Measurements from ENCODE around the gene ONECUT3. TPM values are rescaled to one million over a fixed set of nuclear protein-coding genes. Genes with fewer than 3 reads are reported as not detected.
A peak's percentile ranks its signal among the peaks of the same experiment; 100 is the strongest.

ONECUT3 gene
- total and polyA plus RNA-seq, 2 donors from 2014 or later, result not detected

GRCh38 chr19:1810439-1811160, 57.3 kb downstream of the ONECUT3 start:
- Histone ChIP-seq H3K27ac (ENCODE audit: low read depth in 2 of 2, low read length in 2 of 2) (no peak overlapping the region), H3K9ac (ENCODE audit: low read length in 3 of 3) (no peak overlapping the region), H3K36me3 (ENCODE audit: control insufficient read depth in 2 of 3, insufficient read depth in 3 of 3, low read length in 3 of 3) (no peaks in the 10 kb centered on the region), H3K9me3 (ENCODE audit: control insufficient read depth in 2 of 3, insufficient read depth in 1 of 3, low read length in 3 of 3) (no peaks in the 10 kb centered on the region), H3K4me1 (ENCODE audit: control insufficient read depth in 2 of 3, insufficient read depth in 2 of 3, low read depth in 1 of 3, low read length in 3 of 3) (peaks cover 0 to 8% (median 0%) of the 10 kb centered on the region in 3 donors), H3K27me3 (ENCODE audit: control insufficient read depth, insufficient read depth, low read length) (no peaks in the 10 kb centered on the region), H3K4me3 (ENCODE audit: low read length in 3 of 3) (no peak overlapping the region)
- DNase-seq, result peak in 1 of 5 donors; percentile 44
- intact Hi-C loops (cut with DNase I), result no loop called here
- no peak for TF ChIP-seq CTCF (IDR thresholded peaks at IDR 0.05; ENCODE audit: borderline replicate concordance, extremely low read depth, insufficient read depth)
- no peak for FAIRE-seq

GRCh38 chr19:1811472-1811894, 58.2 kb downstream of the ONECUT3 start:
- no peaks in the 10 kb centered on the region for H3K36me3 ChIP-seq (ENCODE audit: control insufficient read depth in 2 of 3, insufficient read depth in 3 of 3, low read length in 3 of 3)
- intact Hi-C loops (cut with DNase I), result no loop called here
- no peak for FAIRE-seq
- peak in 2 of 5 donors; percentile 68 to 94 for DNase-seq
- H3K9ac ChIP-seq (ENCODE audit: low read length in 3 of 3), result no peak overlapping the region
- H3K27me3 ChIP-seq (ENCODE audit: control insufficient read depth, insufficient read depth, low read length), result no peaks in the 10 kb centered on the region
- H3K4me3 ChIP-seq (ENCODE audit: low read length in 3 of 3), result no peak overlapping the region
- H3K27ac ChIP-seq (ENCODE audit: low read depth in 2 of 2, low read length in 2 of 2), result no peak overlapping the region
- H3K4me1 ChIP-seq (ENCODE audit: control insufficient read depth in 2 of 3, insufficient read depth in 2 of 3, low read depth in 1 of 3, low read length in 3 of 3), result peaks cover 0 to 8% (median 0%) of the 10 kb centered on the region in 3 donors
- H3K9me3 ChIP-seq (ENCODE audit: control insufficient read depth in 2 of 3, insufficient read depth in 1 of 3, low read length in 3 of 3), result no peaks in the 10 kb centered on the region
- no peak for TF ChIP-seq CTCF (IDR thresholded peaks at IDR 0.05; ENCODE audit: borderline replicate concordance, extremely low read depth, insufficient read depth)

DNA sequence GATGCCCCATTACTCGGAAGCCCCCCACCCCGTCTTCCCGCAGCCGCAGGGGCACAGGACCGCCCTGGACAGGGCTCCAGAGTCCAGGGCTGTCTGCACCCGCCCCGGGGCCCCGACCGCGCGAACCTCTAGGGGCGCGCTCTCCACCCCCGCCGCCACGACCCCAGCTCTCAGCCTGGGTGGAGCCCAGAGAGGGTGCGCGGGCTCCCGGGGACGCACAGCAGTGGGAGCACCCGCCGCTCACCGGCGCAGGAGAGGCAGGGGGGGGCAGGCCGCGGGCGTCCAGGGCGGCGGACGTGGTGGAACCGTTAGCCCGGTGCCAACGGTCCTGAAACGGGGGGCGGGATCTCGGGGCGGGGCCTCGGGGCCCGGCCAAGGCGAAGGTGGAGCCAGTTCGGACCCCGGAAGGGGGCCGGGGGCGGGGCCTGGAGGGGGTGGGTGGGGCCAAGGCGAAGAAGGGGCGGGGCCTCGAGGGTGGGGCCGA, 58.7 kb downstream of the ONECUT3 start, which contains the start of gene ATP8B3:
ATP8B3 (minus strand) TSS at position 335 of the 484 bp plus-strand sequence. CDS start 540 bp downstream, outside the sequence.
- H3K36me3 ChIP-seq (ENCODE audit: control insufficient read depth in 2 of 3, insufficient read depth in 3 of 3, low read length in 3 of 3), result peaks cover 0 to 4% (median 0%) of the 10 kb centered on the region in 3 donors
- peak within 1 kb of the TSS in 1 of 3 donors; percentile 46 for H3K9ac ChIP-seq (ENCODE audit: low read length in 3 of 3)
- intact Hi-C loops (cut with DNase I), result no loop called here
- TF ChIP-seq CTCF (IDR thresholded peaks at IDR 0.05; ENCODE audit: borderline replicate concordance, extremely low read depth, insufficient read depth), result no peak
- no peak for FAIRE-seq
- H3K4me1 ChIP-seq (ENCODE audit: control insufficient read depth in 2 of 3, insufficient read depth in 2 of 3, low read depth in 1 of 3, low read length in 3 of 3), result peaks cover 0 to 8% (median 0%) of the 10 kb centered on the region in 3 donors
- peak within 1 kb of the TSS in 1 of 2 donors; percentile 5 for H3K27ac ChIP-seq (ENCODE audit: low read depth in 2 of 2, low read length in 2 of 2)
- H3K27me3 ChIP-seq (ENCODE audit: control insufficient read depth, insufficient read depth, low read length), result no peaks in the 10 kb centered on the region
- no peak for DNase-seq
- H3K9me3 ChIP-seq (ENCODE audit: control insufficient read depth in 2 of 3, insufficient read depth in 1 of 3, low read length in 3 of 3), result no peaks in the 10 kb centered on the region
- peak within 1 kb of the TSS; percentile 1 to 59 (median 43) for H3K4me3 ChIP-seq (ENCODE audit: low read length in 3 of 3)
